K562 (cell line): ENCODE results near the gene MBD3. TPM values are rescaled to one million over a fixed set of nuclear protein-coding genes. Genes with fewer than 3 reads are reported as not detected.
A peak's percentile ranks its signal among the peaks of the same experiment; 100 is the strongest.

Experiments used
- CHD4 ChIP-seq: fragments of 200-600 bp; sonication (generic); IDR thresholded peaks from 3 replicates; pipeline ENCODE4 v1.6.1; 2012; ENCODE audit warnings: low read depth, mild to moderate bottlenecking, mixed read lengths, low read length, inconsistent platforms; ENCODE audit not compliant: insufficient read depth, insufficient replicate concordance, poor library complexity, severe bottlenecking
- COPS2 ChIP-seq: fragments of 450-650 bp; conservative IDR thresholded peaks from 2 replicates; pipeline ENCODE4 v1.6.1; 2016; ENCODE audit warnings: mild to moderate bottlenecking, moderate library complexity
- KDM2B ChIP-seq: fragments of 250-450 bp; sonication (Bioruptor Pico); IDR thresholded peaks from 2 replicates; pipeline ENCODE4 v1.8.0; 2021; ENCODE audit warnings: mild to moderate bottlenecking, moderate library complexity
- KLF16 ChIP-seq: IDR thresholded peaks from 2 replicates; pipeline ENCODE4 v1.6.1; 2016; ENCODE audit warnings: antibody characterized with exemption
- NR4A1 ChIP-seq, 2 experiments: fragments of 250-450 bp in 1 of 2; fragments of 450-650 bp in 1 of 2; sonication (Bioruptor Pico) in 1 of 2; IDR thresholded peaks; 2 replicates each; pipeline versions ENCODE4 v1.4.0 to v1.6.1; 2016 to 2020; ENCODE audit warnings: mild to moderate bottlenecking in 2 of 2, missing compliant biosample characterization in 1 of 2, missing genetic modification characterization in 1 of 2, moderate library complexity in 1 of 2
- PPARD ChIP-seq: fragments of 250-450 bp; sonication (Bioruptor Pico); IDR thresholded peaks from 2 replicates; pipeline ENCODE4 v1.8.0; 2022; ENCODE audit warnings: inconsistent platforms, mild to moderate bottlenecking, moderate library complexity
- SMARCE1 ChIP-seq: fragments of 450-650 bp; IDR thresholded peaks from 2 replicates; pipeline ENCODE4 v1.7.1; 2016; ENCODE audit warnings: mild to moderate bottlenecking
- TAF9B ChIP-seq: fragments of 450-650 bp; IDR thresholded peaks from 2 replicates; pipeline ENCODE4 v1.6.1; 2018; ENCODE audit warnings: mild to moderate bottlenecking; ENCODE audit not compliant: partially characterized antibody
- YBX1 ChIP-seq: fragments of 450-650 bp; IDR thresholded peaks from 2 replicates; pipeline ENCODE4 v1.7.1; 2016; ENCODE audit warnings: mild to moderate bottlenecking
- polyA plus RNA-seq, 8 experiments: library from polyadenylated mRNA; depleted of rRNA in 4 of 8; stranded (reverse) in 5 of 8; unstranded in 3 of 8; fragments of >200 nt; fragmentation: Nextera tagmentation in 2 of 8; fragmentation: Illumina TruSeq in 1 of 8; extraction: Ambion mirVana in 2 of 8; extraction: Trizol in 1 of 8; gene quantifications; 2 replicates each; pipeline versions ENCODE4 v1.2.1 to v1.2.3, GENCODE V29; 2011 to 2014; ENCODE audit warnings: inconsistent platforms in 1 of 8, missing spikeins in 1 of 8
- total RNA-seq, 7 experiments: library from RNA; depleted of rRNA in 6 of 7; stranded (reverse); fragments of >200 nt in 6 of 7; fragmentation: Illumina TruSeq in 2 of 7; extraction: Trizol in 2 of 7; gene quantifications; 2 replicates each; pipeline versions ENCODE4 v1.2.1 to v1.2.3, GENCODE V29; 2011 to 2021; ENCODE audit warnings: low replicate concordance in 1 of 7
- TF ChIP-seq, protein P1 (sequence below): fragments of 250-450 bp; sonication (Bioruptor Pico); IDR thresholded peaks from 2 replicates; pipeline ENCODE4 v1.4.0; 2020; ENCODE audit warnings: mild to moderate bottlenecking, moderate library complexity
- TF ChIP-seq, protein P2 (sequence below): fragments of 250-450 bp; sonication (Bioruptor Pico); IDR thresholded peaks from 2 replicates; pipeline ENCODE4 v1.4.0; 2020; ENCODE audit warnings: mild to moderate bottlenecking
- TF ChIP-seq, protein P3 (sequence below): sonication (generic); formaldehyde crosslinking; IDR thresholded peaks from 2 replicates; pipeline ENCODE4 v1.8.0; 2022; ENCODE audit warnings: mild to moderate bottlenecking, missing genetic modification reagents, borderline replicate concordance
- TF ChIP-seq, protein P4 (sequence below): fragments of 250-450 bp; sonication (Bioruptor Pico); IDR thresholded peaks from 2 replicates; pipeline ENCODE4 v1.9.0; 2021; ENCODE audit warnings: mild to moderate bottlenecking
- TF ChIP-seq, protein P5 (sequence below): sonication (generic); formaldehyde crosslinking; IDR thresholded peaks from 2 replicates; pipeline ENCODE4 v1.8.0; 2022; ENCODE audit warnings: mild to moderate bottlenecking, missing genetic modification reagents

The MBD3 gene
- total and polyA plus RNA-seq, 9 of the 15 experiments (the other 6 are each of a cell fraction or from before 2014, with no cell fraction given) = 0.24 to 137 (median 30.9) TPM

DNA sequence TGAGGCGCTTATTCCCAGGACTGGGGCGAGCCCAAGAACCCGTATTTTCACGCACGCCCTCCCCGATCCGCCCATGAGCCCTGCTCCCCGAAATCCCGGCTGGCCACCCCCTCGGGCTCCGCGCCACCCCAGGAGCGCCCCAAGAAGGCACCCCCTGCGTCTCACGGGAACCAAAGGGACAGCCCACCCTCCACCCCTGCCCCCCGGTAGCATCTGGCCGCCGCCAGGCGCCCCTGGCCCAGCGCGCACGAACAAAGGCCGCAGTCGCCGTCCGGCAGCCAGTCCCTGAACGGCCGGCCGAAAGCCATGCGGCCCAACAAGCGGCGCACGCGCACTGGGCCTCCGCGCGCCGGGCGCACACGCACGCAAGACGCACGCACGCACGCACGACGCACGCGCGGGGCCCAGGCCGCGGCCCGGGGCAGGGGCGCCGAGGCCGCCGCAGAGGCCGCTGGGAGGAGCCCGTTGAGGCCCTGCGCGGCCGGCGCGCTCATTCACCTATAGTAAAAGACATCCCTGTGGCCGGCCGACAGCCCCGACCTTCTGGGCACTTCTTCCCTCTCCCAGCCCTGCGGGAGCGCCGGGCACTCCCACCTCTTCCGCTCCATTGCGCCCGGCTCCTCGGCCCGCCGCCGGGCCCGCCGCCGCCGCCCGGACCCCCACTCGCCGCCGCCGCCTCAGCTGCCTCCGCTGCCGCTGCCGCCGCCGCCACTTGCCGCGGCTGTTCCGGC lies 476 bp downstream of the MBD3 start (continued):
- TF ChIP-seq, protein P1, sequence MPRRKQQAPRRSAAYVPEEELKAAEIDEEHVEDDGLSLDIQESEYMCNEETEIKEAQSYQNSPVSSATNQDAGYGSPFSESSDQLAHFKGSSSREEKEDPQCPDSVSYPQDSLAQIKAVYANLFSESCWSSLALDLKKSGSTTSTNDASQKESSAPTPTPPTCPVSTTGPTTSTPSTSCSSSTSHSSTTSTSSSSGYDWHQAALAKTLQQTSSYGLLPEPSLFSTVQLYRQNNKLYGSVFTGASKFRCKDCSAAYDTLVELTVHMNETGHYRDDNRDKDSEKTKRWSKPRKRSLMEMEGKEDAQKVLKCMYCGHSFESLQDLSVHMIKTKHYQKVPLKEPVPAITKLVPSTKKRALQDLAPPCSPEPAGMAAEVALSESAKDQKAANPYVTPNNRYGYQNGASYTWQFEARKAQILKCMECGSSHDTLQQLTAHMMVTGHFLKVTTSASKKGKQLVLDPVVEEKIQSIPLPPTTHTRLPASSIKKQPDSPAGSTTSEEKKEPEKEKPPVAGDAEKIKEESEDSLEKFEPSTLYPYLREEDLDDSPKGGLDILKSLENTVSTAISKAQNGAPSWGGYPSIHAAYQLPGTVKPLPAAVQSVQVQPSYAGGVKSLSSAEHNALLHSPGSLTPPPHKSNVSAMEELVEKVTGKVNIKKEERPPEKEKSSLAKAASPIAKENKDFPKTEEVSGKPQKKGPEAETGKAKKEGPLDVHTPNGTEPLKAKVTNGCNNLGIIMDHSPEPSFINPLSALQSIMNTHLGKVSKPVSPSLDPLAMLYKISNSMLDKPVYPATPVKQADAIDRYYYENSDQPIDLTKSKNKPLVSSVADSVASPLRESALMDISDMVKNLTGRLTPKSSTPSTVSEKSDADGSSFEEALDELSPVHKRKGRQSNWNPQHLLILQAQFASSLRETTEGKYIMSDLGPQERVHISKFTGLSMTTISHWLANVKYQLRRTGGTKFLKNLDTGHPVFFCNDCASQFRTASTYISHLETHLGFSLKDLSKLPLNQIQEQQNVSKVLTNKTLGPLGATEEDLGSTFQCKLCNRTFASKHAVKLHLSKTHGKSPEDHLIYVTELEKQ (CRISPR knock-in tag) = no peak
- TF ChIP-seq, protein P2, sequence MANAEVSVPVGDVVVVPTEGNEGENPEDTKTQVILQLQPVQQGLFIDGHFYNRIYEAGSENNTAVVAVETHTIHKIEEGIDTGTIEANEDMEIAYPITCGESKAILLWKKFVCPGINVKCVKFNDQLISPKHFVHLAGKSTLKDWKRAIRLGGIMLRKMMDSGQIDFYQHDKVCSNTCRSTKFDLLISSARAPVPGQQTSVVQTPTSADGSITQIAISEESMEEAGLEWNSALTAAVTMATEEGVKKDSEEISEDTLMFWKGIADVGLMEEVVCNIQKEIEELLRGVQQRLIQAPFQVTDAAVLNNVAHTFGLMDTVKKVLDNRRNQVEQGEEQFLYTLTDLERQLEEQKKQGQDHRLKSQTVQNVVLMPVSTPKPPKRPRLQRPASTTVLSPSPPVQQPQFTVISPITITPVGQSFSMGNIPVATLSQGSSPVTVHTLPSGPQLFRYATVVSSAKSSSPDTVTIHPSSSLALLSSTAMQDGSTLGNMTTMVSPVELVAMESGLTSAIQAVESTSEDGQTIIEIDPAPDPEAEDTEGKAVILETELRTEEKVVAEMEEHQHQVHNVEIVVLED (CRISPR knock-in tag) = peak; percentile 99
- no peak for TF ChIP-seq PPARD (CRISPR knock-in tag)
- TF ChIP-seq NR4A1 (CRISPR knock-in tag; IDR thresholded peaks at IDR 0.05) = no peak; the same call in 1 of the 2 replicates
- TF ChIP-seq NR4A1 (tag; IDR thresholded peaks at IDR 0.05) = peak; percentile 33; the same call in 1 of the 2 replicates
- TF ChIP-seq CHD4 = no peak
- TF ChIP-seq, protein P3, sequence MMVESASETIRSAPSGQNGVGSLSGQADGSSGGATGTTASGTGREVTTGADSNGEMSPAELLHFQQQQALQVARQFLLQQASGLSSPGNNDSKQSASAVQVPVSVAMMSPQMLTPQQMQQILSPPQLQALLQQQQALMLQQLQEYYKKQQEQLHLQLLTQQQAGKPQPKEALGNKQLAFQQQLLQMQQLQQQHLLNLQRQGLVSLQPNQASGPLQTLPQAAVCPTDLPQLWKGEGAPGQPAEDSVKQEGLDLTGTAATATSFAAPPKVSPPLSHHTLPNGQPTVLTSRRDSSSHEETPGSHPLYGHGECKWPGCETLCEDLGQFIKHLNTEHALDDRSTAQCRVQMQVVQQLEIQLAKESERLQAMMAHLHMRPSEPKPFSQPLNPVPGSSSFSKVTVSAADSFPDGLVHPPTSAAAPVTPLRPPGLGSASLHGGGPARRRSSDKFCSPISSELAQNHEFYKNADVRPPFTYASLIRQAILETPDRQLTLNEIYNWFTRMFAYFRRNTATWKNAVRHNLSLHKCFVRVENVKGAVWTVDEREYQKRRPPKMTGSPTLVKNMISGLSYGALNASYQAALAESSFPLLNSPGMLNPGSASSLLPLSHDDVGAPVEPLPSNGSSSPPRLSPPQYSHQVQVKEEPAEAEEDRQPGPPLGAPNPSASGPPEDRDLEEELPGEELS = no peak
- TF ChIP-seq, protein P4, sequence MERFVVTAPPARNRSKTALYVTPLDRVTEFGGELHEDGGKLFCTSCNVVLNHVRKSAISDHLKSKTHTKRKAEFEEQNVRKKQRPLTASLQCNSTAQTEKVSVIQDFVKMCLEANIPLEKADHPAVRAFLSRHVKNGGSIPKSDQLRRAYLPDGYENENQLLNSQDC (CRISPR knock-in tag) = no peak
- no peak for TF ChIP-seq YBX1
- TF ChIP-seq SMARCE1 = no peak
- 0 out of 2 replicates have a peak, but pooled peaks have one; percentile 73 for TF ChIP-seq KDM2B
- no peak for TF ChIP-seq TAF9B
- TF ChIP-seq, protein P5, sequence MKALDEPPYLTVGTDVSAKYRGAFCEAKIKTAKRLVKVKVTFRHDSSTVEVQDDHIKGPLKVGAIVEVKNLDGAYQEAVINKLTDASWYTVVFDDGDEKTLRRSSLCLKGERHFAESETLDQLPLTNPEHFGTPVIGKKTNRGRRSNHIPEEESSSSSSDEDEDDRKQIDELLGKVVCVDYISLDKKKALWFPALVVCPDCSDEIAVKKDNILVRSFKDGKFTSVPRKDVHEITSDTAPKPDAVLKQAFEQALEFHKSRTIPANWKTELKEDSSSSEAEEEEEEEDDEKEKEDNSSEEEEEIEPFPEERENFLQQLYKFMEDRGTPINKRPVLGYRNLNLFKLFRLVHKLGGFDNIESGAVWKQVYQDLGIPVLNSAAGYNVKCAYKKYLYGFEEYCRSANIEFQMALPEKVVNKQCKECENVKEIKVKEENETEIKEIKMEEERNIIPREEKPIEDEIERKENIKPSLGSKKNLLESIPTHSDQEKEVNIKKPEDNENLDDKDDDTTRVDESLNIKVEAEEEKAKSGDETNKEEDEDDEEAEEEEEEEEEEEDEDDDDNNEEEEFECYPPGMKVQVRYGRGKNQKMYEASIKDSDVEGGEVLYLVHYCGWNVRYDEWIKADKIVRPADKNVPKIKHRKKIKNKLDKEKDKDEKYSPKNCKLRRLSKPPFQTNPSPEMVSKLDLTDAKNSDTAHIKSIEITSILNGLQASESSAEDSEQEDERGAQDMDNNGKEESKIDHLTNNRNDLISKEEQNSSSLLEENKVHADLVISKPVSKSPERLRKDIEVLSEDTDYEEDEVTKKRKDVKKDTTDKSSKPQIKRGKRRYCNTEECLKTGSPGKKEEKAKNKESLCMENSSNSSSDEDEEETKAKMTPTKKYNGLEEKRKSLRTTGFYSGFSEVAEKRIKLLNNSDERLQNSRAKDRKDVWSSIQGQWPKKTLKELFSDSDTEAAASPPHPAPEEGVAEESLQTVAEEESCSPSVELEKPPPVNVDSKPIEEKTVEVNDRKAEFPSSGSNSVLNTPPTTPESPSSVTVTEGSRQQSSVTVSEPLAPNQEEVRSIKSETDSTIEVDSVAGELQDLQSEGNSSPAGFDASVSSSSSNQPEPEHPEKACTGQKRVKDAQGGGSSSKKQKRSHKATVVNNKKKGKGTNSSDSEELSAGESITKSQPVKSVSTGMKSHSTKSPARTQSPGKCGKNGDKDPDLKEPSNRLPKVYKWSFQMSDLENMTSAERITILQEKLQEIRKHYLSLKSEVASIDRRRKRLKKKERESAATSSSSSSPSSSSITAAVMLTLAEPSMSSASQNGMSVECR = 0 out of 2 replicates have a peak, but pooled peaks have one; percentile 64
- no peak for TF ChIP-seq COPS2
- no peak for TF ChIP-seq KLF16
